Measurements from ENCODE around the gene RORB. TPM values are rescaled to one million over a fixed set of nuclear protein-coding genes. Genes with fewer than 3 reads are reported as not detected.

The RORB gene
- total and polyA plus RNA-seq, 8 donors, result 0.08 to 0.92 (median 0.55) TPM; not detected in 1

DNA sequence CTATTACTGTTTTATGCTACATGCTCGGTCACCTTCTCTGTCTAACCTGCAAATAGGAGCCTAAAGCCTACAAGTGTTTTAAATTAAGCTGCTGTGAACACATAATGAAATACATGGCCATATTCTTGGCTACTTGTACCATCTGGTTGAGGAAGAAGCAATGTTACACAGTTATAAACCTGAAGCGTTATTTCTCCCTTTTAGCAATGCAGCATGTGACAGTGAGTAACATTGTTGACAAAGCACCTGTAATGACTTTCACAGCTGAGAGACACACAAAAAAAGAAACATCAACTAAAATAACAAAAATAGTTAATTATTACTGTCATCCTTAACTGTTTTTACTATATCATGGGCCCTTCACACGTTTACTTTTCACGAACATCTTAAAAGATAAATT lies 146.9 kb downstream of the RORB start:
- Histone ChIP-seq H3K27ac (no peak overlapping the region), H3K4me3 (no peak overlapping the region), H3K9me3 (no peaks in the 10 kb centered on the region), H3K4me1 (no peaks in the 10 kb centered on the region), H3K27me3 (no peaks in the 10 kb centered on the region), H3K36me3 (no peaks in the 10 kb centered on the region)
- TF ChIP-seq, protein P1, sequence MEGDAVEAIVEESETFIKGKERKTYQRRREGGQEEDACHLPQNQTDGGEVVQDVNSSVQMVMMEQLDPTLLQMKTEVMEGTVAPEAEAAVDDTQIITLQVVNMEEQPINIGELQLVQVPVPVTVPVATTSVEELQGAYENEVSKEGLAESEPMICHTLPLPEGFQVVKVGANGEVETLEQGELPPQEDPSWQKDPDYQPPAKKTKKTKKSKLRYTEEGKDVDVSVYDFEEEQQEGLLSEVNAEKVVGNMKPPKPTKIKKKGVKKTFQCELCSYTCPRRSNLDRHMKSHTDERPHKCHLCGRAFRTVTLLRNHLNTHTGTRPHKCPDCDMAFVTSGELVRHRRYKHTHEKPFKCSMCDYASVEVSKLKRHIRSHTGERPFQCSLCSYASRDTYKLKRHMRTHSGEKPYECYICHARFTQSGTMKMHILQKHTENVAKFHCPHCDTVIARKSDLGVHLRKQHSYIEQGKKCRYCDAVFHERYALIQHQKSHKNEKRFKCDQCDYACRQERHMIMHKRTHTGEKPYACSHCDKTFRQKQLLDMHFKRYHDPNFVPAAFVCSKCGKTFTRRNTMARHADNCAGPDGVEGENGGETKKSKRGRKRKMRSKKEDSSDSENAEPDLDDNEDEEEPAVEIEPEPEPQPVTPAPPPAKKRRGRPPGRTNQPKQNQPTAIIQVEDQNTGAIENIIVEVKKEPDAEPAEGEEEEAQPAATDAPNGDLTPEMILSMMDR (IDR thresholded peaks at IDR 0.05), result no peak
- TF ChIP-seq EP300 (IDR thresholded peaks at IDR 0.05) (no peak), POLR2AphosphoS5 (IDR thresholded peaks at IDR 0.05) (no peak), POLR2A (IDR thresholded peaks at IDR 0.05) (no peak)
- intact Hi-C loops (cut with DNase I; ENCODE audit: low total_unique reads), result no loop called here
- 64 to 80% (median 69%) methylated on average over 4 of the region's 4 CpGs for WGBS, 5 donors
- DNase-seq, result no peak

DNA sequence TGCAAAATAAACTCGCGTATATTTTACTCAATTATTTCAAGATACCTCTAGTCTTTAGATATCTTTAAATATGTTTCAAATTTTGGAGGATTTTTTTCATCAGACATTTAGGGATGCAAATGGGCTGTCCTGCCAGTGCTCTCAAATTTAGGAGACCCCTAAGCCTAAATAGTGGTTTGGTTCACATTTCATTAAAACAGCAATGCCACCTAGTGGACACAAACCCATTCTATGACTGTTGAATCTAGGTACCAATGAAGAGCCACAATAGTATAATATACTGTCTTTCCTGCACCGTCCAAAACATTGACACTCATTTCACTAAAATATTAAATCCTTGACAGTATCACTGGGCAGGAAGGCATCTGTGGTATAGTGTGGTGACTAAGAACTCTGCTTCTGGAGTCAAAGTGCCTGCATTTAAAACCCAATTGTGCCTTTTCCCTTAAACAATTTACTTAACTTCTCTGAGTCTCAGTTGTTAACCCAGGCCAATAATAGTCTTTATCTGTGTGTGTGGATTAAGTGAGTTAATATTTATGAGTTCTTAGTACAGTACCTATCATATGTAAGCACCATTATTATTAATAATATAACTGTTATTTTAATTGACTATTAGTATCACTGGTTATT lies 148.0 kb downstream of the RORB start:
- H3K27ac ChIP-seq, result no peak overlapping the region
- no peaks in the 10 kb centered on the region for H3K27me3 ChIP-seq
- no peaks in the 10 kb centered on the region for H3K9me3 ChIP-seq
- intact Hi-C loops (cut with DNase I; ENCODE audit: low total_unique reads), result no loop called here
- 62 to 70% (median 68%) methylated on average over 3 of the region's 3 CpGs for WGBS, 5 donors
- no peak for TF ChIP-seq POLR2AphosphoS5 (IDR thresholded peaks at IDR 0.05)
- TF ChIP-seq, protein P1 (IDR thresholded peaks at IDR 0.05), result peak in 1 of 7 experiments; percentile 22
- DNase-seq, result peak in 1 of 2 donors; percentile 39
- H3K36me3 ChIP-seq, result no peaks in the 10 kb centered on the region
- no peaks in the 10 kb centered on the region for H3K4me1 ChIP-seq
- no peak overlapping the region for H3K4me3 ChIP-seq

DNA sequence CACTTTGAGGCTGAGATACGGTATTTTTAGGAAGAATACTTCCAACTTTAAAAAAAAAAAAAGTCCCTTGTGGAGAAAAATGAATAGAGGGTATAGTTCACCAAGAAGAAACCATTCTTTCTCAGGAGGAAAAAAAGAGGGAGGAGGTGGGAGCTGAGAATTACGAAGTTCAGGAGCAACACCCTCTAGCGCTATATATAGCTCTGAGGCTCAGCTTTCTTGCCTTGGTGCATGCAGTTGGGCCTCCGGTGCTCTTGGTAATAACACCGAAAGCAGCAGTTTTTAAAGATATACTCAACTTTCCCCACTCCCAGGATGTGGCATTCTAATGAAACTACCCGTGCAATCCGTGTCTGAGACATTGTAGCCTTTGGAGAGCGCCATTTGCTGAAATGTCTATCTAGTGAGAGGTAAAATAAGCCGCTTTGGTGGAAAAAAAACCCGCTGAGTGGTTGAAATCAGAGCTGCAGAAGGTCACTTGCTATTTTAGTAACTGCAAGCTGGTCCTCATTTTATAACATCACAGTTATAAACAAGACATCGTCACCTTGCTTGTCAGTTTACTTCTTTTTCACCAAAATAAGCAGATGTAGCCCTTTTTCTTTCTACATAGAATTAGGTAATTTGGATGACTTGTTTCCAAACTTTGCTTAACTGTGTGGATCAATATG lies 156.4 kb downstream of the RORB start:
- intact Hi-C loops (cut with DNase I; ENCODE audit: low total_unique reads), result no loop called here
- Histone ChIP-seq H3K4me3 (no peak overlapping the region), H3K36me3 (no peaks in the 10 kb centered on the region), H3K27me3 (no peaks in the 10 kb centered on the region), H3K4me1 (no peaks in the 10 kb centered on the region), H3K27ac (no peak overlapping the region), H3K9me3 (no peaks in the 10 kb centered on the region)
- TF ChIP-seq EP300 (IDR thresholded peaks at IDR 0.05) (no peak), POLR2A (IDR thresholded peaks at IDR 0.05) (no peak), POLR2AphosphoS5 (IDR thresholded peaks at IDR 0.05) (no peak)
- TF ChIP-seq, protein P1 (IDR thresholded peaks at IDR 0.05), result no peak
- WGBS, 5 donors, result 57 to 69% (median 59%) methylated on average over 11 of the region's 11 CpGs
- no peak for DNase-seq

GRCh38 chr9:74662674-74663073 lies 165.5 kb downstream of the RORB start:
- H3K27ac ChIP-seq, result no peak overlapping the region
- TF ChIP-seq POLR2AphosphoS5 (IDR thresholded peaks at IDR 0.05), result no peak
- no peak for TF ChIP-seq POLR2A (IDR thresholded peaks at IDR 0.05)
- no peak for TF ChIP-seq EP300 (IDR thresholded peaks at IDR 0.05)
- TF ChIP-seq, protein P1 (IDR thresholded peaks at IDR 0.05), result no peak
- no peak overlapping the region for H3K4me3 ChIP-seq
- 77 to 82% (median 80%) methylated on average over 8 of the region's 8 CpGs for WGBS, 5 donors
- no peaks in the 10 kb centered on the region for H3K36me3 ChIP-seq
- no peaks in the 10 kb centered on the region for H3K9me3 ChIP-seq
- no peak for DNase-seq
- no peaks in the 10 kb centered on the region for H3K4me1 ChIP-seq
- no peaks in the 10 kb centered on the region for H3K27me3 ChIP-seq
- intact Hi-C loops (cut with DNase I; ENCODE audit: low total_unique reads), result no loop called here
